Measurements from ENCODE around the gene ADARB2.
A peak's percentile ranks its signal among the peaks of the same experiment; 100 is the strongest.

ADARB2 gene

GRCh38 chr10:1643908-1644179 is 93.5 kb downstream of the ADARB2 start:
- CTCF ChIA-PET, result no interaction called here
- POLR2A ChIA-PET, result no interaction called here
- DNase-seq (ENCODE audit: extremely low spot score), result no peak

GRCh38 chr10:1643161-1643907 is 94.0 kb downstream of the ADARB2 start:
- CTCF ChIA-PET, result no interaction called here

More at GRCh38 chr10:1643908-1644179, 93.5 kb downstream of the ADARB2 start:
- TF ChIP-seq PKNOX1 (IDR thresholded peaks at IDR 0.05) (no peak), FOXK2 (IDR thresholded peaks at IDR 0.05) (no peak), SUZ12 (IDR thresholded peaks at IDR 0.05) (no peak), FOXA1 (IDR thresholded peaks at IDR 0.05) (no peak), SP1 (IDR thresholded peaks at IDR 0.05) (no peak), NFRKB (IDR thresholded peaks at IDR 0.05) (no peak), HDGF (IDR thresholded peaks at IDR 0.05; ENCODE audit: borderline replicate concordance) (no peak), BHLHE40 (IDR thresholded peaks at IDR 0.05; ENCODE audit: borderline replicate concordance) (no peak), L3MBTL2 (conservative IDR thresholded peaks at IDR 0.05) (no peak), CTBP1 (IDR thresholded peaks at IDR 0.05; ENCODE audit: borderline replicate concordance) (no peak), TARDBP (IDR thresholded peaks at IDR 0.05) (no peak), ARNT (IDR thresholded peaks at IDR 0.05) (no peak), LEF1 (IDR thresholded peaks at IDR 0.05; ENCODE audit: borderline replicate concordance) (no peak), ZNF384 (IDR thresholded peaks at IDR 0.05) (no peak), ELF4 (IDR thresholded peaks at IDR 0.05) (no peak)

DNA sequence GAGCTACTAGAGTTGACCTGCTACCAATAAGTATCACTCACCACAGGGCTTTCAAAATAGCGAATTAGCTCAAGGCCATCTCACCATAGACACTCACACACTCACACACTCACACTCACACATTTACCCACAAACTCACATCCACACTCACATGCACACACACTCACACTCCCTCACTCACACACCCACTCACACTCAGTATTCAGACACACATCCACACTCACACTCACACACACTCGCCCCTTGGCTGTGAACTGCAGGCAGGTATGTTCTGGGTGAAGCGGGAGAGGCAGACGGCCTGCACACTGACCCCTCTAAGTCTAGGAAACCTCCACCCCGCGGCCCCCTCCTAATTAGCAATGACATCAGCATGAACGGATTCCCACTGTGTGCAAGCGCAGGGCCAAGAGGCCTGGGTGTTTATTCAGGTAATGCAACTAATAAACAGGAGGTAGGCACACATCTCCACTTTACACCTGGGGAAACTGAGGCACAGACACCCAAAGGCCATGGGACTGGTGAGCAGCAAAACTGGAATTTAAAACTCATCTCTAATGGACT is 94.6 kb downstream of the ADARB2 start:
- CTCF ChIA-PET, result no interaction called here
- DNase-seq (ENCODE audit: extremely low spot score), result no peak
- POLR2A ChIA-PET, result no interaction called here
- no peak for TF ChIP-seq HDGF (IDR thresholded peaks at IDR 0.05; ENCODE audit: borderline replicate concordance)

More at GRCh38 chr10:1643161-1643907, 94.0 kb downstream of the ADARB2 start:
- peak; percentile 45 for DNase-seq (ENCODE audit: extremely low spot score)
- TF ChIP-seq FOXM1 (IDR thresholded peaks at IDR 0.05; ENCODE audit: borderline replicate concordance) (no peak), SUZ12 (IDR thresholded peaks at IDR 0.05) (no peak), LEF1 (IDR thresholded peaks at IDR 0.05; ENCODE audit: borderline replicate concordance) (no peak), NFRKB (IDR thresholded peaks at IDR 0.05) (no peak), CTBP1 (IDR thresholded peaks at IDR 0.05; ENCODE audit: borderline replicate concordance) (no peak), ELF4 (IDR thresholded peaks at IDR 0.05) (no peak), FOXA1 (IDR thresholded peaks at IDR 0.05) (no peak), PKNOX1 (IDR thresholded peaks at IDR 0.05) (no peak), L3MBTL2 (conservative IDR thresholded peaks at IDR 0.05) (no peak), FOXK2 (IDR thresholded peaks at IDR 0.05) (no peak), HDGF (IDR thresholded peaks at IDR 0.05; ENCODE audit: borderline replicate concordance) (no peak), SP1 (IDR thresholded peaks at IDR 0.05) (no peak)
- POLR2A ChIA-PET, result no interaction called here

GRCh38 chr10:1641402-1641801 is 95.9 kb downstream of the ADARB2 start:
- POLR2A ChIA-PET, result no interaction called here
- CTCF ChIA-PET, result no interaction called here
- no peak for DNase-seq (ENCODE audit: extremely low spot score)
- TF ChIP-seq FOXK2 (IDR thresholded peaks at IDR 0.05), result no peak
- TF ChIP-seq PKNOX1 (IDR thresholded peaks at IDR 0.05), result no peak
- TF ChIP-seq CTBP1 (IDR thresholded peaks at IDR 0.05; ENCODE audit: borderline replicate concordance), result no peak
- no peak for TF ChIP-seq HDGF (IDR thresholded peaks at IDR 0.05; ENCODE audit: borderline replicate concordance)

- POLR2A ChIA-PET, result no interaction called here
- CTCF ChIA-PET, result no interaction called here
- DNase-seq (ENCODE audit: extremely low spot score), result no peak
- no peak for TF ChIP-seq CTBP1 (IDR thresholded peaks at IDR 0.05; ENCODE audit: borderline replicate concordance)
- TF ChIP-seq FOXK2 (IDR thresholded peaks at IDR 0.05), result no peak
- TF ChIP-seq FOXA1 (IDR thresholded peaks at IDR 0.05), result no peak
- TF ChIP-seq NFRKB (IDR thresholded peaks at IDR 0.05), result no peak
- TF ChIP-seq ZNF384 (IDR thresholded peaks at IDR 0.05), result no peak
- TF ChIP-seq TARDBP (IDR thresholded peaks at IDR 0.05), result no peak
- TF ChIP-seq SP1 (IDR thresholded peaks at IDR 0.05), result no peak
- no peak for TF ChIP-seq SUZ12 (IDR thresholded peaks at IDR 0.05)
- no peak for TF ChIP-seq BHLHE40 (IDR thresholded peaks at IDR 0.05; ENCODE audit: borderline replicate concordance)
- TF ChIP-seq LEF1 (IDR thresholded peaks at IDR 0.05; ENCODE audit: borderline replicate concordance), result no peak
- no peak for TF ChIP-seq L3MBTL2 (conservative IDR thresholded peaks at IDR 0.05)
- TF ChIP-seq FOXM1 (IDR thresholded peaks at IDR 0.05; ENCODE audit: borderline replicate concordance), result no peak
These were observed 98.4 kb downstream of the ADARB2 start for GRCh38 chr10:1638889-1639419.

DNA sequence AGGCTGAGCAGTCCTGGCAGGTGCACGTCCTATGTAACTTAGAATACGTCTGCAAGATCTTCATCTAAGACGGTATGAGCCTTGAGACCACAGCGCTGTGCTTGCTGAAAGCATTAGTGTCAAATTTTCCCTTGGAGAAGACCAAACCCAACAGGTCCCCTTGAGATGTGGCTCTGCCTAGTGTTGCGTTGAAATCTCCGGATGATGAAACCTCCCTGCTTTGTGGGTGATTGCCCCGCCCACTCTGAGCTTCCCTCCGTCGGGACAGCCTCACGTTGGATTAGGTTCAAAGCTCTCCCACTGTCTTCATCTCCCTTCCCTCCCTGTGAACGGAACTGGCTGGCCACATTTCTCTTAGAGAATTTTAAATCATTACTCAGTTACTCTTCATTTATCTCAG is 102.0 kb downstream of the ADARB2 start:
- no peak for DNase-seq (ENCODE audit: extremely low spot score)
- ChIA-PET CTCF (no interaction called here), POLR2A (no interaction called here)
- TF ChIP-seq PKNOX1 (IDR thresholded peaks at IDR 0.05) (no peak), FOXK2 (IDR thresholded peaks at IDR 0.05) (no peak), ARNT (IDR thresholded peaks at IDR 0.05) (no peak), SP1 (IDR thresholded peaks at IDR 0.05) (no peak), SUZ12 (IDR thresholded peaks at IDR 0.05) (no peak), LEF1 (IDR thresholded peaks at IDR 0.05; ENCODE audit: borderline replicate concordance) (no peak), BHLHE40 (IDR thresholded peaks at IDR 0.05; ENCODE audit: borderline replicate concordance) (no peak), TARDBP (IDR thresholded peaks at IDR 0.05) (no peak)

Data from HEK293T (cell line).